ENCODE data around the gene BTBD9. TPM values are rescaled to one million over a fixed set of nuclear protein-coding genes. Genes with fewer than 3 reads are reported as not detected.
A peak's percentile ranks its signal among the peaks of the same experiment; 100 is the strongest.

The BTBD9 gene
- total RNA-seq, 6 experiments from 2014 or later, result 4.5 to 7.5 (median 5.7) TPM

GRCh38 chr6:38169977-38170526, 469.7 kb downstream of the BTBD9 start:
- peak overlapping the region in 2 of 3 donors; percentile 27 to 45 for H3K27ac ChIP-seq
- no peaks in the 10 kb centered on the region for H3K9me3 ChIP-seq
- intact Hi-C loops (cut with DNase I), result no loop called here
- WGBS (ENCODE audit: insufficient coverage, low coverage, low lambda C conversion rate, missing lambda C conversion rate), result 55% methylated on average over 13 of the region's 19 CpGs
- ATAC-seq (peak; percentile 42 to 74 (median 69)), DNase-seq (peak in 2 of 3 donors; percentile 65 to 69)
- peaks cover 0 to 28% (median 8%) of the 10 kb centered on the region in 4 donors for H3K4me1 ChIP-seq
- H3K36me3 ChIP-seq, result no peaks in the 10 kb centered on the region
- TF ChIP-seq POLR2A (IDR thresholded peaks at IDR 0.05), result no peak
- no peak overlapping the region for H3K4me3 ChIP-seq
- no peaks in the 10 kb centered on the region for H3K27me3 ChIP-seq

- Histone ChIP-seq H3K36me3 (no peaks in the 10 kb centered on the region), H3K27ac (peak overlapping the region in 2 of 3 donors; percentile 27 to 29), H3K4me1 (peaks cover 0 to 31% (median 10%) of the 10 kb centered on the region in 4 donors), H3K27me3 (no peaks in the 10 kb centered on the region), H3K4me3 (no peak overlapping the region), H3K9me3 (no peaks in the 10 kb centered on the region)
- peak in 1 of 3 donors; percentile 48 for DNase-seq
- ATAC-seq, result no peak
- intact Hi-C loops (cut with DNase I), result no loop called here
- TF ChIP-seq POLR2A (IDR thresholded peaks at IDR 0.05) (no peak), CTCF (IDR thresholded peaks at IDR 0.05) (no peak)
- 91% methylated on average over 3 of the region's 20 CpGs for WGBS (ENCODE audit: insufficient coverage, low coverage, low lambda C conversion rate, missing lambda C conversion rate)
These were observed 470.3 kb downstream of the BTBD9 start for GRCh38 chr6:38169221-38169976.

GRCh38 chr6:38168699-38169098, 471.0 kb downstream of the BTBD9 start:
- intact Hi-C loops (cut with DNase I), result no loop called here
- TF ChIP-seq POLR2A (IDR thresholded peaks at IDR 0.05), result no peak
- TF ChIP-seq CTCF (IDR thresholded peaks at IDR 0.05), result no peak
- no peak overlapping the region for H3K4me3 ChIP-seq

GRCh38 chr6:38168126-38168525, 471.6 kb downstream of the BTBD9 start:
- DNase-seq (peak in 1 of 3 donors; percentile 44), ATAC-seq (no peak)
- TF ChIP-seq POLR2A (IDR thresholded peaks at IDR 0.05) (no peak), CTCF (IDR thresholded peaks at IDR 0.05) (no peak)
- no peaks in the 10 kb centered on the region for H3K27me3 ChIP-seq
- H3K9me3 ChIP-seq, result no peaks in the 10 kb centered on the region
- intact Hi-C loops (cut with DNase I), result no loop called here
- no peak overlapping the region for H3K4me3 ChIP-seq
- 65% methylated on average over 2 of the region's 13 CpGs for WGBS (ENCODE audit: insufficient coverage, low coverage, low lambda C conversion rate, missing lambda C conversion rate)
- peaks cover 0 to 43% (median 16%) of the 10 kb centered on the region in 4 donors for H3K4me1 ChIP-seq
- no peaks in the 10 kb centered on the region for H3K36me3 ChIP-seq
- H3K27ac ChIP-seq, result no peak overlapping the region

More at GRCh38 chr6:38168699-38169098, 471.0 kb downstream of the BTBD9 start:
- no peaks in the 10 kb centered on the region for H3K36me3 ChIP-seq
- no peaks in the 10 kb centered on the region for H3K9me3 ChIP-seq
- H3K27me3 ChIP-seq, result no peaks in the 10 kb centered on the region
- DNase-seq (peak in 1 of 3 donors; percentile 54), ATAC-seq (no peak)
- H3K4me1 ChIP-seq, result peaks cover 0 to 38% (median 13%) of the 10 kb centered on the region in 4 donors
- no CpG with 5 or more reads among the region's 8 CpGs for WGBS (ENCODE audit: insufficient coverage, low coverage, low lambda C conversion rate, missing lambda C conversion rate)
- no peak overlapping the region for H3K27ac ChIP-seq

- 60% methylated on average over 1 of the region's 11 CpGs for WGBS (ENCODE audit: insufficient coverage, low coverage, low lambda C conversion rate, missing lambda C conversion rate)
- intact Hi-C loops (cut with DNase I), result no loop called here
- H3K9me3 ChIP-seq, result no peaks in the 10 kb centered on the region
- H3K36me3 ChIP-seq, result no peaks in the 10 kb centered on the region
- ATAC-seq (no peak), DNase-seq (no peak)
- H3K27ac ChIP-seq, result no peak overlapping the region
- H3K27me3 ChIP-seq, result no peaks in the 10 kb centered on the region
- no peak for TF ChIP-seq CTCF (IDR thresholded peaks at IDR 0.05)
- no peak for TF ChIP-seq POLR2A (IDR thresholded peaks at IDR 0.05)
- peaks cover 0 to 40% (median 17%) of the 10 kb centered on the region in 4 donors for H3K4me1 ChIP-seq
- no peak overlapping the region for H3K4me3 ChIP-seq
These were observed 472.1 kb downstream of the BTBD9 start for GRCh38 chr6:38167598-38167997.
